Ishikawa (cell line): ENCODE measurements around the gene B9D2.
A peak's percentile ranks its signal among the peaks of the same experiment; 100 is the strongest.

ENCODE experiments used
- CEBPB ChIP-seq: IDR thresholded peaks from 2 replicates; pipeline ENCODE4 v1.6.1; 2012
- CREB1 ChIP-seq: IDR thresholded peaks from 2 replicates; pipeline ENCODE4 v1.6.1; 2012; ENCODE audit warnings: low read depth
- EGR1 ChIP-seq: IDR thresholded peaks from 2 replicates; pipeline ENCODE4 v1.6.1; 2012
- EP300 ChIP-seq: IDR thresholded peaks from 2 replicates; pipeline ENCODE4 v1.6.1; 2012; ENCODE audit warnings: borderline replicate concordance
- FOXM1 ChIP-seq: IDR thresholded peaks from 2 replicates; pipeline ENCODE4 v1.6.1; 2012; ENCODE audit warnings: low read depth, borderline replicate concordance
- NFIC ChIP-seq: IDR thresholded peaks from 2 replicates; pipeline ENCODE4 v1.6.1; 2012
- RAD21 ChIP-seq: IDR thresholded peaks from 2 replicates; pipeline ENCODE4 v1.6.1; 2012; ENCODE audit warnings: low read depth
- TAF1 ChIP-seq: IDR thresholded peaks from 2 replicates; pipeline ENCODE4 v1.6.1; 2012; ENCODE audit warnings: low read depth, mild to moderate bottlenecking
- TCF12 ChIP-seq: IDR thresholded peaks from 2 replicates; pipeline ENCODE4 v1.6.1; 2012; ENCODE audit warnings: low read depth
- TEAD4 ChIP-seq: IDR thresholded peaks from 2 replicates; pipeline ENCODE4 v1.6.1; 2012
- YY1 ChIP-seq: IDR thresholded peaks from 2 replicates; pipeline ENCODE4 v1.6.1; 2012; ENCODE audit warnings: low read depth
- ZBTB7A ChIP-seq: IDR thresholded peaks from 2 replicates; pipeline ENCODE4 v1.6.1; 2012; ENCODE audit warnings: low read depth
- TF ChIP-seq, protein P1 (sequence below): IDR thresholded peaks from 2 replicates; pipeline ENCODE4 v1.6.1; 2012; ENCODE audit warnings: low read depth, mild to moderate bottlenecking
- TF ChIP-seq, protein P2 (sequence below): IDR thresholded peaks from 2 replicates; pipeline ENCODE4 v1.6.1; 2012
- TF ChIP-seq, protein P3 (sequence below): IDR thresholded peaks from 2 replicates; pipeline ENCODE4 v1.6.1; 2012

Gene B9D2

DNA sequence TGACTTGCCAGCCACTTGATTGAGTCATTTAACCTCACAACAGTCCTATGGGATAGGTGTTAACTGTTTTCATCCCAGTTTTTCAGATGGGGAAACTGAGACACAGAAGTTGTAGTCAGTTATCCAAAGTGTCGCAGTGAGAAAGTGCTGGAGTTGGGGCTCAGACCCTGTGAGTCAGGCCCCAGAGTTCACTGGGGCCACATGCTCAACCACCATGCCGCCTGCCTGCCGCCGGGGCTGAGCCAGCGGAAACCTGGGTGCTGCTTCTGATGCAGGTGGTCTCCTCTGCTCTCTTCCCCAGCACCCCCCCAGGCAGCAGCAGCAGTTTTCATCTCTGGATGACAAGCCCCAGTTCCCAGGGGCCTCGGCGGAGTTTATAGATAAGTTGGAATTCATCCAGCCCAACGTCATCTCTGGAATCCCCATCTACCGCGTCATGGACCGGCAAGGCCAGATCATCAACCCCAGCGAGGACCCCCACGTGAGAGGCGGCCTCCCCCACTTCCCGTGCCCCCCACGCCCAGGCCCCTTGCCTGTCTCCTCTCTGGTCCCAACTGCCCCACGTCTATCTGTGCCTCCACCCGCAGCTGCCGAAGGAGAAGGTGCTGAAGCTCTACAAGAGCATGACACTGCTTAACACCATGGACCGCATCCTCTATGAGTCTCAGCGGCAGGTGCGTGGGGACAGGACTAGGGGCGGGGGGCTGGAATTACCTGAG lies 46.5 kb upstream of the B9D2 start:
- TF ChIP-seq CEBPB (no peak), EP300 (no peak), CREB1 (no peak)
- TF ChIP-seq, protein P1, sequence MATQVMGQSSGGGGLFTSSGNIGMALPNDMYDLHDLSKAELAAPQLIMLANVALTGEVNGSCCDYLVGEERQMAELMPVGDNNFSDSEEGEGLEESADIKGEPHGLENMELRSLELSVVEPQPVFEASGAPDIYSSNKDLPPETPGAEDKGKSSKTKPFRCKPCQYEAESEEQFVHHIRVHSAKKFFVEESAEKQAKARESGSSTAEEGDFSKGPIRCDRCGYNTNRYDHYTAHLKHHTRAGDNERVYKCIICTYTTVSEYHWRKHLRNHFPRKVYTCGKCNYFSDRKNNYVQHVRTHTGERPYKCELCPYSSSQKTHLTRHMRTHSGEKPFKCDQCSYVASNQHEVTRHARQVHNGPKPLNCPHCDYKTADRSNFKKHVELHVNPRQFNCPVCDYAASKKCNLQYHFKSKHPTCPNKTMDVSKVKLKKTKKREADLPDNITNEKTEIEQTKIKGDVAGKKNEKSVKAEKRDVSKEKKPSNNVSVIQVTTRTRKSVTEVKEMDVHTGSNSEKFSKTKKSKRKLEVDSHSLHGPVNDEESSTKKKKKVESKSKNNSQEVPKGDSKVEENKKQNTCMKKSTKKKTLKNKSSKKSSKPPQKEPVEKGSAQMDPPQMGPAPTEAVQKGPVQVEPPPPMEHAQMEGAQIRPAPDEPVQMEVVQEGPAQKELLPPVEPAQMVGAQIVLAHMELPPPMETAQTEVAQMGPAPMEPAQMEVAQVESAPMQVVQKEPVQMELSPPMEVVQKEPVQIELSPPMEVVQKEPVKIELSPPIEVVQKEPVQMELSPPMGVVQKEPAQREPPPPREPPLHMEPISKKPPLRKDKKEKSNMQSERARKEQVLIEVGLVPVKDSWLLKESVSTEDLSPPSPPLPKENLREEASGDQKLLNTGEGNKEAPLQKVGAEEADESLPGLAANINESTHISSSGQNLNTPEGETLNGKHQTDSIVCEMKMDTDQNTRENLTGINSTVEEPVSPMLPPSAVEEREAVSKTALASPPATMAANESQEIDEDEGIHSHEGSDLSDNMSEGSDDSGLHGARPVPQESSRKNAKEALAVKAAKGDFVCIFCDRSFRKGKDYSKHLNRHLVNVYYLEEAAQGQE = no peak
- TF ChIP-seq, protein P2, sequence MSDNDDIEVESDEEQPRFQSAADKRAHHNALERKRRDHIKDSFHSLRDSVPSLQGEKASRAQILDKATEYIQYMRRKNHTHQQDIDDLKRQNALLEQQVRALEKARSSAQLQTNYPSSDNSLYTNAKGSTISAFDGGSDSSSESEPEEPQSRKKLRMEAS = no peak
- TF ChIP-seq, protein P3, sequence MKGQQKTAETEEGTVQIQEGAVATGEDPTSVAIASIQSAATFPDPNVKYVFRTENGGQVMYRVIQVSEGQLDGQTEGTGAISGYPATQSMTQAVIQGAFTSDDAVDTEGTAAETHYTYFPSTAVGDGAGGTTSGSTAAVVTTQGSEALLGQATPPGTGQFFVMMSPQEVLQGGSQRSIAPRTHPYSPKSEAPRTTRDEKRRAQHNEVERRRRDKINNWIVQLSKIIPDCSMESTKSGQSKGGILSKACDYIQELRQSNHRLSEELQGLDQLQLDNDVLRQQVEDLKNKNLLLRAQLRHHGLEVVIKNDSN = no peak

DNA sequence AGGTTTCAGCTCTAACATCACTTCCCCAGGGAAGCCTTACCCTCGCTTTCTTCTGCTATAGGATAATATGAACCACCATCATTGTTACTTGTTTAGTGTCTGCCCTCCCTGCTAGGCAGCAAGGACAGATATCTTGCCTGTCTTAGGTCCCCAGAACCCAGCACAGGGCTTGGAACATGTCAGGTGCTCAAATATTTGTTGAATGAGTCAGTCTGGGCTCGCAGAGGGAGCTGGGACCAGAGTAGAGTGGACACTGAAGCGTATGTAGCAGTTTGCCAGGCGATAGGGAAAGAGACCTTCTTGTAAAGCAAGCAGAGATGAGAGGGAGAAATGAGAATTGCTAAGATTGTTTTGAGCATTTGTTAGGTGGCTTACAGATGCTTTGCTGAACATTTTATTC lies 45.3 kb upstream of the B9D2 start:
- TF ChIP-seq, protein P3 = peak; percentile 59; the same call in 1 of the 2 replicates
- TF ChIP-seq TAF1 (no peak), TEAD4 (peak; percentile 50; the same call in 1 of the 2 replicates), RAD21 (no peak), NFIC (no peak), TCF12 (no peak)

DNA sequence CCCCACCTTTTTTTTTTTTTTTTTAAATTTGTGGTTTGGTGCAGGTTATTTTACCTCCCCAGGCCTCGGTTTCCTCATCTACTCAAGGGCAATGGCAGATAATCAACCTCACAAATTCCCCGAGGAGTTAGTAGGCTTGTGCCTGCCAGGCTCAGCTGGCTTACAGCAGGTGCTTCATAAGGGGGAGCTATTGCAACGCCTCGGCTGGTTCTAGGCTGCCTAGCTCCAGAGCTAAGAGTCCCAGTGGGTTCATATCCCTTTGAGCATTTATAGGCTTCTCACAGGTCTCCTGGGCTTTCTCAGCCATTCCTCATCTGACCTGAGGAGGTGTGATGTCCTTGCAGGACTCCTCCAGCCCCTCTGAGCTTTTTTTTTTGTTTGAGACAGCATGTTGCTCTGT lies 44.3 kb upstream of the B9D2 start:
- TF ChIP-seq CEBPB = no peak
- TF ChIP-seq TEAD4 = no peak
- TF ChIP-seq EP300 = no peak
- TF ChIP-seq FOXM1 = no peak
- TF ChIP-seq EGR1 = no peak
- no peak for TF ChIP-seq ZBTB7A
- TF ChIP-seq TCF12 = no peak
- TF ChIP-seq RAD21 = no peak
- TF ChIP-seq TAF1 = no peak
- TF ChIP-seq, protein P3 = no peak
- TF ChIP-seq NFIC = no peak
- no peak for TF ChIP-seq CREB1
- TF ChIP-seq YY1 = no peak
- TF ChIP-seq, protein P2 = no peak
- TF ChIP-seq, protein P1 = no peak

DNA sequence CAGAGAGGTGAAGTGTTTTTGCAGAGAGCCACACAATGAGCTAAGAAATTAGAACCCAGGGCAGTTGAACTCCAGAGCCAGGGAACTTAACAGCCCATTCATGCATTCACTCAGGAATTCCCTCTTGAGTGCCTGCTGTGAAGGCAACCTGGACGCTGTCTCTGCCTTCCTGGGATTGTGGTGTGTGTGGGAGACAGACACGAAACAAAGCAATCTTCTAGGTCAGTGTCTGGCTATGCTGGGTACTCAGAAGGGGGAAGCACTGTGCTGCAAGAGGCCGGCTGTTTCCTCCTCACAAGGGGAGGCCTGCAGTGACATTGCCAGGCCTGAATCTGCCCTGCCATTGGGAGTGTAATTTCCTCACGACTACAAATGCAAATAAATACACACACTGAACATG lies 43.3 kb upstream of the B9D2 start:
- peak; percentile 58 for TF ChIP-seq TEAD4
- no peak for TF ChIP-seq TCF12

DNA sequence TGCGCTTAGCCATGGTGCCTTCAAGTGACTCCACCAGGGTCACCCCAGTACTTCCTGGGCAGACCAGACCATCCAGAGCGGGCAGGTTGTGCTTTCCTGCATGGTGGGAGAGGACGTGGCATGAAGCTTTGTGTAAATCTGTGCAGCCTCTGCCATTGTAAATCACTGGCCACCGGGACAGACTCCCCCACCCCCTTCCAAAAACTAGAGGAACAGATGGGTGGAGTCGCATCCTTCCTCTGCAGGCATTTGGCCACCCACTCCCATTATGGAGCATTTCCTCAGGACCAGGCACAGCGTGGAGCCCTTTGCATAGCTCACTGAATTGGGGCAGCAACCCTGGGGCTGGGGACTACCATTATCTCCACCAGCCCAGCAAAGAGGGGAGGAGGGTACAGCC lies 41.8 kb upstream of the B9D2 start:
- no peak for TF ChIP-seq TAF1
- TF ChIP-seq CEBPB = no peak
- TF ChIP-seq, protein P1 = no peak
- no peak for TF ChIP-seq YY1
- TF ChIP-seq RAD21 = no peak
- no peak for TF ChIP-seq ZBTB7A
- TF ChIP-seq, protein P2 = no peak
- no peak for TF ChIP-seq EGR1
- TF ChIP-seq, protein P3 = no peak
- TF ChIP-seq TEAD4 = no peak
- TF ChIP-seq NFIC = no peak
- no peak for TF ChIP-seq CREB1
